OCI-LY3 (cell line): Measurements from ENCODE around the gene PBRM1.

ENCODE experiments used
- H2AFZ ChIP-seq: fragments of 200-600, 300-600 bp; shearing (Covaris generic); 2 replicates; pipeline ENCODE4 v1.6.0; 2014; ENCODE audit warnings: antibody characterized with exemption, low read depth, low read length
- H3K27ac ChIP-seq: fragments of 200-600, 300-600 bp; sonication (generic); 2 replicates; pipeline ENCODE4 v1.5.1; 2014; ENCODE audit warnings: mild to moderate bottlenecking, low read length, moderate library complexity, mixed read lengths
- H3K27me3 ChIP-seq: fragments of 200-600, 300-600 bp; sonication (generic); 2 replicates; pipeline ENCODE4 v1.6.1; 2014; ENCODE audit warnings: low read depth, low read length, mixed read lengths
- H3K36me3 ChIP-seq: fragments of 200-600, 300-600 bp; sonication (generic); replicated peaks from 2 replicates; pipeline ENCODE3; 2014; ENCODE audit warnings: low read depth, low read length, mixed read lengths
- H3K4me1 ChIP-seq: fragments of 300-600, 200-600 bp; sonication (generic); 2 replicates; pipeline ENCODE4 v1.6.1; 2014; ENCODE audit warnings: low read length, mixed read lengths
- H3K4me2 ChIP-seq: fragments of 200-600, 300-600 bp; sonication (generic); 2 replicates; pipeline ENCODE4 v1.6.1; 2014; ENCODE audit warnings: low read length, mixed read lengths
- H3K4me3 ChIP-seq: fragments of 300-600, 200-600 bp; sonication (generic); 2 replicates; pipeline ENCODE4 v1.5.1; 2014; ENCODE audit warnings: antibody characterized with exemption, mild to moderate bottlenecking, low read length, moderate library complexity
- H3K79me2 ChIP-seq: fragments of 300-600, 200-600 bp; shearing (Covaris generic); 2 replicates; pipeline ENCODE4 v1.6.1; 2014; ENCODE audit warnings: mild to moderate bottlenecking, low read length, mixed read lengths
- H3K9ac ChIP-seq: fragments of 300-600, 200-600 bp; shearing (Covaris generic); 2 replicates; pipeline ENCODE4 v1.6.0; 2014; ENCODE audit warnings: mild to moderate bottlenecking, low read length, moderate library complexity
- H3K9me3 ChIP-seq: fragments of 200-600, 300-600 bp; shearing (Covaris generic); 2 replicates; pipeline ENCODE4 v1.6.1; 2014; ENCODE audit warnings: low read length, mixed read lengths; ENCODE audit not compliant: insufficient read depth
- H4K20me1 ChIP-seq: fragments of 200-600, 300-600 bp; sonication (generic); 2 replicates; pipeline ENCODE4 v1.6.1; 2016; ENCODE audit warnings: low read length, mixed read lengths; ENCODE audit not compliant: insufficient read depth
- EZH2phosphoT487 ChIP-seq: fragments of 200-600 bp; shearing (Covaris generic); IDR thresholded peaks from 2 replicates; pipeline ENCODE4 v1.6.1; 2018; ENCODE audit warnings: antibody characterized with exemption, mixed run types, low read depth
- TF ChIP-seq, protein P1 (sequence below): fragments of 200-600, 300-600 bp; sonication (generic); IDR thresholded peaks from 2 replicates; pipeline ENCODE4 v1.5.1; 2014; ENCODE audit warnings: antibody characterized with exemption, low read length, low read depth

The PBRM1 gene

DNA sequence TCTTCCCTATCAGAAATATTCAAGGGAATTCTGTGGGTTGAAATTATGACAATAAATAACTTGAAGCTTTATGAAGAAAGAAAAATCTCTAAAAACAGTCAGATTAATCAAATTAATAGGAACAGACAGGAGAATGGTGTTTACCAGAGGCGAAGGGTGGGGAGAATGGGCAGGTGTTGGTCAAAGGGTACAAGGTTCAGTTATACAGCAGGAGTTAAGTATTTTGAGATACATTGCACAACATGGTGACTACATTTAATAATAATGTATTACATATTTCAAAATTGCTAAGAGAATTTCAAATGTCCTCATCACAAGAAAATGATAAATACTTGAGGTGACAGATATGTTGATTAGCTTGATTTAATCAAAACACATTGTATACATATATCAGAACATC is 38.8 kb upstream of the PBRM1 start:
- no peaks in the 10 kb centered on the region for H3K4me1 ChIP-seq
- peaks cover 4% of the 10 kb centered on the region; the same call in 1 of the 2 replicates for H3K9me3 ChIP-seq
- H3K4me3 ChIP-seq, result no peak overlapping the region
- no peaks in the 10 kb centered on the region for H4K20me1 ChIP-seq
- peaks cover 25% of the 10 kb centered on the region for H3K36me3 ChIP-seq
- no peaks in the 10 kb centered on the region for H3K27me3 ChIP-seq
- no peak overlapping the region for H3K4me2 ChIP-seq
- no peak overlapping the region for H2AFZ ChIP-seq
- H3K79me2 ChIP-seq, result no peaks in the 10 kb centered on the region
- TF ChIP-seq EZH2phosphoT487, result no peak
- TF ChIP-seq, protein P1, sequence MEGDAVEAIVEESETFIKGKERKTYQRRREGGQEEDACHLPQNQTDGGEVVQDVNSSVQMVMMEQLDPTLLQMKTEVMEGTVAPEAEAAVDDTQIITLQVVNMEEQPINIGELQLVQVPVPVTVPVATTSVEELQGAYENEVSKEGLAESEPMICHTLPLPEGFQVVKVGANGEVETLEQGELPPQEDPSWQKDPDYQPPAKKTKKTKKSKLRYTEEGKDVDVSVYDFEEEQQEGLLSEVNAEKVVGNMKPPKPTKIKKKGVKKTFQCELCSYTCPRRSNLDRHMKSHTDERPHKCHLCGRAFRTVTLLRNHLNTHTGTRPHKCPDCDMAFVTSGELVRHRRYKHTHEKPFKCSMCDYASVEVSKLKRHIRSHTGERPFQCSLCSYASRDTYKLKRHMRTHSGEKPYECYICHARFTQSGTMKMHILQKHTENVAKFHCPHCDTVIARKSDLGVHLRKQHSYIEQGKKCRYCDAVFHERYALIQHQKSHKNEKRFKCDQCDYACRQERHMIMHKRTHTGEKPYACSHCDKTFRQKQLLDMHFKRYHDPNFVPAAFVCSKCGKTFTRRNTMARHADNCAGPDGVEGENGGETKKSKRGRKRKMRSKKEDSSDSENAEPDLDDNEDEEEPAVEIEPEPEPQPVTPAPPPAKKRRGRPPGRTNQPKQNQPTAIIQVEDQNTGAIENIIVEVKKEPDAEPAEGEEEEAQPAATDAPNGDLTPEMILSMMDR, result no peak
- H3K27ac ChIP-seq, result no peak overlapping the region
- H3K9ac ChIP-seq, result no peak overlapping the region

DNA sequence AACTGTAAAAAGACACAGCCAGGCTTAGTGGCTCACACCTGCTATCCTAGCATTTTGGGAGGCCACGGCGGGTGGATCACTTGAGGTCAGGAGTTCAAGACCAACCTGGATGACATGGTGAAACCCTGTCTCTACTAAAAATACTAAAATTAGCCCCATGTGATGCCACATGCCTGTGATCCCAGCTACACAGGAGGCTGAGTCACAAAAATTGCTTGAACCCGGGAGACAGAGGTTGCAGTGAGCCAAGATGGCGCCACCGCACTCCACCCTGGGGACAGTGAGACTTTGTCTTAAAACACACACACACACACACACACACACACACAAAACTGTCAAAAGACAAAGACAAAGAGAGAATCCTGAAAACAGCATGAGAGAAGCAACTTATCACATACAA is 38.2 kb upstream of the PBRM1 start:
- H3K27ac ChIP-seq, result no peak overlapping the region

DNA sequence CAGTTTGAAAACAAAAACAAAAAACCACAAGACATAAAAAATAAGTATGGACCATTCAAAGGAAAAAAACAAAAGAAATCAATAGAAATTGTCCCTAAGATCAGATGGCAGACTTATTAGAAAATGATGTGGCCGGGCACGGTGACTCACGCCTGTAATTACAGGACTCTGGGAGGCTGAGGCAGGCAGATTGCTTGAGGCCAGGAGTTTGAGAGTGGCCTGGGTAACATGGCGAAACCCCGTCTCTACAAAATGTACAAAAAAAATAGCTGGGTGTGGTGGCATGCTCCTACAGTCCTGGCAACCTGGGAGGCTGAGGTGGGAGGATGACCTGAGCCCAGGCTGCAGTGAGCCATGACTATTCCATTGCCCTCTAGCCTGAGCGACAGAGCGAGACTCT is 36.8 kb upstream of the PBRM1 start:
- no peak overlapping the region for H3K4me2 ChIP-seq
- H3K27me3 ChIP-seq, result no peaks in the 10 kb centered on the region
- no peak overlapping the region for H2AFZ ChIP-seq
- H3K4me1 ChIP-seq, result no peaks in the 10 kb centered on the region
- peaks cover 6% of the 10 kb centered on the region; the same call in 1 of the 2 replicates for H3K9me3 ChIP-seq
- peaks cover 30% of the 10 kb centered on the region for H3K36me3 ChIP-seq
- H3K79me2 ChIP-seq, result no peaks in the 10 kb centered on the region
- H3K9ac ChIP-seq, result no peak overlapping the region
- TF ChIP-seq, protein P1, result no peak
- TF ChIP-seq EZH2phosphoT487, result no peak
- no peak overlapping the region for H3K4me3 ChIP-seq
- no peak overlapping the region for H3K27ac ChIP-seq
- no peaks in the 10 kb centered on the region for H4K20me1 ChIP-seq

More for the DNA sequence above, 38.2 kb upstream of the PBRM1 start:
- Histone ChIP-seq H3K4me2 (no peak overlapping the region), H3K79me2 (no peaks in the 10 kb centered on the region), H3K9me3 (peaks cover 6% of the 10 kb centered on the region; the same call in 1 of the 2 replicates), H3K36me3 (peaks cover 27% of the 10 kb centered on the region), H2AFZ (no peak overlapping the region), H3K4me1 (no peaks in the 10 kb centered on the region), H3K4me3 (no peak overlapping the region), H4K20me1 (no peaks in the 10 kb centered on the region), H3K9ac (no peak overlapping the region), H3K27me3 (no peaks in the 10 kb centered on the region)
- TF ChIP-seq, protein P1, result no peak
- TF ChIP-seq EZH2phosphoT487, result no peak

DNA sequence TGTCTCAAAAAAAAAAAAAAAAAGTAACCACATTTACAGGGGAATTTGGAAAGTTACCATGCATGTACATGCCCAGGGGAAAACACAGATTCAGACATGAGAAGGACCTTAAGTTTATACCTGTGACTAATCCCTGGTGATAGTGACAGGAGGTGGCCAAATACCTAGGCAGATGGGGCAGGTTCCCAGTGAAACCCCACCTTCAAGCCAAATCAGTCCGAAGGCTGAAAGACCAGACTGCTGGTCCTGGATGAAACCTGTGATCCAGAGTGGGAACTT is 36.0 kb upstream of the PBRM1 start:
- Histone ChIP-seq H3K4me3 (no peak overlapping the region), H3K9ac (no peak overlapping the region), H3K27me3 (no peaks in the 10 kb centered on the region), H3K36me3 (peaks cover 27% of the 10 kb centered on the region), H3K4me1 (no peaks in the 10 kb centered on the region), H3K27ac (no peak overlapping the region), H3K79me2 (no peaks in the 10 kb centered on the region), H2AFZ (no peak overlapping the region), H3K4me2 (no peak overlapping the region), H3K9me3 (peaks cover 6% of the 10 kb centered on the region; the same call in 1 of the 2 replicates), H4K20me1 (no peaks in the 10 kb centered on the region)
- no peak for TF ChIP-seq EZH2phosphoT487
- TF ChIP-seq, protein P1, result no peak
